B cell (primary cell): Measurements from ENCODE around the gene NPIPB8.
"Not testable (repeated sequence)": the region's sequence is repeated elsewhere in the genome, so short reads cannot be mapped to it uniquely, and the experiment has no call there.

Source experiments
- CTCF ChIP-seq: fragments of 200-600 bp; IDR thresholded peaks from one replicate; pipeline ENCODE4 v1.8.0; 2022; ENCODE audit warnings: antibody characterized with exemption, mild to moderate bottlenecking
- EZH2 ChIP-seq: IDR thresholded peaks from 2 replicates; pipeline ENCODE4 v1.6.1; 2012; ENCODE audit warnings: borderline replicate concordance, low read depth, mild to moderate bottlenecking, moderate library complexity, low read length; ENCODE audit not compliant: insufficient read depth, poor library complexity, severe bottlenecking

- TF ChIP-seq CTCF, EZH2: not testable (repeated sequence)
Measured at GRCh38 chr16:28667480-28667879, 29.6 kb downstream of the NPIPB8 start.
